Measurements from ENCODE around the gene SEC23B.
"Not testable (repeated sequence)": the region's sequence is repeated elsewhere in the genome, so short reads cannot be mapped to it uniquely, and the experiment has no call there.

Gene SEC23B

DNA sequence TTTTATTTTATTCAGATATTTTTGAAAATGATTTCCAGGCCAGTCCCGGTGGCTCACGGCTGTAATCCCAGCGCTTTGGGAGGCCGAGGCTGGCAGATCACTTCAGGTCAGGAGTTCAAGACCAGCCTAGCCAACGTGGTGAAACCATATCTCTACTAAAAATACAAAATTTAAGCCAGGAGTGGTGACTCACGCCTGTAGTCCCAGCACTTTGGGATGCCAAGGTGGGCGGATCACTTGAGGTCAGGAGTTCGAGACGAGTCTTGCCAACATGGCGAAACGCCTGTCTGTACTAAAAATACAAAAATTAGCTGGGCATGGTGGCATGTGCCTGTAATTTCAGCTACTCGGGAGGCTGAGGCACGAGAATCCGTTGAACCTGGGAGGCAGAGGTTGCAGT, 19.0 kb downstream of the SEC23B start:
- not testable (repeated sequence) for DNase-seq (ENCODE audit: low read depth)

DNA sequence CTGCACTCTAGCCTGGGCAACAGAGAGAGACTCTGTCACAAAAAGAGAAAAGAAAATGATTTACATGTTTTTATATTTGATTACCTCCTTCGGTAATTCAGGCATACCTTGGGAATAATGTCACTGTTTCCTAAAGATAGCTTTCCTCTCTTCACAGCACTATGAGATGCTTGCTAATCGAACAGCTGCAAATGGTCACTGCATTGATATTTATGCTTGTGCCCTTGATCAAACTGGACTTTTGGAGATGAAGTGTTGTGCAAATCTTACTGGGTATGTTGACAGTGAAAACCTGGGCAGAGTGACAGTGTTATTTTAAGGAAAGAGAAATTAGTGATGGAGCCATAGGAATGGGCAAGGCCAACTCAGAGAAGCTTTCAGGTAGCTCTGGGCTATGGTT, 19.6 kb downstream of the SEC23B start:
- no peak for DNase-seq (ENCODE audit: low read depth)

DNA sequence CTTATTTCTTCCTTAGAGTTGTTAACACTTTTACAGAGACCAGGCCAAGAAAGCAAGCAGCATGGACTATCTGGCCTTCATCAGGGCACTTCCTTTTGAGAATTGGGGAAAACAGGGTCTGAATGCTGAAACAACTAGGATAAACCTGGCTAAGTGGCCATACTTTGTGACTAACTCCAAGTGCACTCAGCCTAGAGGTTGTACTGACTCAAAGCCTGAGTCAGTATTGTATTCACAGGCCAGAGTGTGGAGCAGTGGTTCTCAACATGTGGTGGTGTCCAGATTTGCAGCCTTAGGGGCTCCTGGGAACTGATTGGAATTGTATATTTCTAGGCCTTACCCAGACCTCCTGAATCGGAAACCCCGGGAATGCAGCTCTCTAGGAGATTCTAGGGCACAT, 20.1 kb downstream of the SEC23B start:
- no peak for DNase-seq (ENCODE audit: low read depth)

DNA sequence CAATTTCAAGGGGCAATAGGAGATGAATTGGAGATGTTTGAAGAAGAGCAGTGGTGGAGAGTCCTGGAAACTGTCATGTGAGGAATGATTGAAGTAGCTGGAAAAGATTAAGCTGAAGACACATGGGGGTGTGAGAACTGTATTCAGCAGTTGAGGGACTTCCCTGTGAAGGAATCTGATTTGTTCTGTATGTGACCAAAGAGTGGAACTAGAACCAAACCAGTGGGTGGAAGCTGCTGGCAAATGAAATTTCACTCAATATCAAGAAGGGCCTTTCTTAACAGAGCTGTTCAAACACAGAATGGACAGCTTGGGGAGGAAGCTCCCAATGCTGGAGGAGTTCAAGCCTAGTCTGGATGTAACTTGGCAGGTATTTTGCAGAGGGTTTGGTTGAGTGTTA, 21.3 kb downstream of the SEC23B start:
- DNase-seq (ENCODE audit: low read depth), result no peak

DNA sequence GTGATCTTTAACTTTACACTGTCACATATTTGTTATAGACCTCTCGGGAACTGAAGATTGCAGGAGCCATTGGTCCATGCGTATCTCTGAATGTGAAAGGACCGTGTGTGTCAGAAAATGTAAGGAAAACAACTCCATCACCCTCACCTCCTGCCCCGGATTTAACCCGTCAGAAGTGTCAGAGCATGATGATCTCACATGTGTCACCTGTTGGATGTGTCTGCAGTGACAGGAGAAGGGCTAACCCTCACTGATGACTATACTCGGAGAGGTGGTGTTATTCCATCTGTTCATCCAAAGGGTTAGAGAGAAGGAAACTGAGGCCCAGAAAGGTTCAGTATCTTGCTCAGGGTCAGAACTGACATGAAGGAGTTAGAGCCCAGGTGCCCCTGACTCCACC, 24.9 kb downstream of the SEC23B start:
- DNase-seq (ENCODE audit: low read depth), result no peak

DNA sequence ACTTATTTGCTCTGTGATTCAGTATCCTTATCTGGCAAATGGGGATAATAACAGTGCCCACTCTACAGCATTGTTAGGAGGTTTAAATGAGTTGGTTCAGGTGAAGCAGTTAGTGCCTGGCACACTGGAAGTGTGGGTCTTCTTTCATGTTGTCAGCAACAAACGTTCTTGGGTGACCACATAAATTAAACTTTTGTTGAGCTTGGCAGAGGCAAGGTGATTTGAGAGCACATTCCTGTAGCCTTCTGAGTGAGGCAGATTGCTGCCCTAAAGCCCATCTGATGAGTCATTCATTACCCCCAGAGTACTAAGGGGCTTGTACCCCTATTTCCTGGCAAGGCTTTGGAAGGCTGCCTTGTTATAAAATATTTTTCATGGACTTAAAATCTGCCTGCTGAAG, 25.8 kb downstream of the SEC23B start:
- DNase-seq (ENCODE audit: low read depth), result no peak

DNA sequence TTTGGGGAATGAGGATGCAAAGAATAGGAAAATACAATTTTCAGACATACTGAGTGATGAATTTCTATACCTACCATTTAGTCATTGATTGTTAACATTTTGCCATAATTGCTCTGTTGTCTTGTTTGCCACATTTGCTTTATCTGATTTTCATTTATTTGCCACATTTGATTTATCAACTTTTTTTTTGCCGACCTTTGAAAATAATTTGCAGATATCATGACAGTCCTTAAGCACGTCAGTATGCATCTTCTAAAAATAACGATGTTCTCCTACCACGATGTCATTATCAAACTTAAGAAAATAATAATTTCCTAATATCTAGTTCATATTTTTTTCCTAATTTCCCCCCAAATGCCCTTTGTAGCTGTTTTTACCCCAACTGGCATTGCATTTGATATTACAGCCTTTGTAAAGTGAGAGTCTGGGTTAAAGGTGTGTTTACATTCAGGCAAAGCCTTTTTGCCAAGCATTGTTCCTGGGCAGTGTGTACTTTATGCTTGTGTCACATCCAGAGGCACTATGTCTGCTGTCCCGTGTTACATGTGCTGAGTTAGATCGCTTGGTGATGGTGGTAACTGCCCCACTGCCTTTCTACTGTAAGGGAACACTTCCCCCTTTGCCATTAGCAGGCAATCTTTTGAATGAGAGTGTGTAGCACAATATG, 26.4 kb downstream of the SEC23B start:
- no peak for DNase-seq (ENCODE audit: low read depth)

DNA sequence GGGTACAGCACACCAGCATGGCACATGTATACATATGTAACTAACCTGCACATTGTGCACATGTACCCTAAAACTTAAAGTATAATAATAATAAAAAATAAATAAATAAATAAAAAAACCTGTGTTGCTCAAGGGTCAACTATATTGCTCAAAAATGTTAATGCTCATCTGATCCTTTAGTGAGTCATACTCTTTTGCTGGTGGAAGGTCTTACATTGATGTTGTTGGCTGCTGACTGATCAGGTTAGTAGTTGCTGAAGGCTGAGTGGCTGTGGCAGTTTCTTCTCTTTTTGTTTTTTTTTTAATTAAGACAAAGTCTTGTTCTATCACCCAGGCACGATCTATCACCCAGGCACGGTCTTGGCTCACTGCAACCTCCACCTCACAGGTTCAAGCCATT, 29.9 kb downstream of the SEC23B start:
- DNase-seq (ENCODE audit: low read depth), result no peak

DNA sequence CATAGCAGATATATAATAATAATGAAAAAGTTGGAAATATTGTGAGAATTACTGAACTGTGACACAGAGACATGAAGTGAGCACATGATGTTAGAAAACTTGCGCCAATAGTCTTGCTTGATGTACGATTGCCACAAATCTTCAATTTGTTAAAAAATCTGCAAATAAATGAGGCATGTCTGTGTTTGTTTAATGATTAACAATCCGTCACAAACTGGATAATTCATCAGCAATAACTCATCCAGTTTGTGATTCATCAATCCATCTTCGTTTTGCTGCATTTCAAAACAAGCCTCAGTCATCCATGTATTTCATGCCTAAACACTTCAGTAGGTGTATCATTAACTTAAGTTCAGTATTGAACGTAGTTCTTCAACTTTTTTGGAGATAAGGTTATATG, 34.0 kb downstream of the SEC23B start:
- no peak for DNase-seq (ENCODE audit: low read depth)

DNA sequence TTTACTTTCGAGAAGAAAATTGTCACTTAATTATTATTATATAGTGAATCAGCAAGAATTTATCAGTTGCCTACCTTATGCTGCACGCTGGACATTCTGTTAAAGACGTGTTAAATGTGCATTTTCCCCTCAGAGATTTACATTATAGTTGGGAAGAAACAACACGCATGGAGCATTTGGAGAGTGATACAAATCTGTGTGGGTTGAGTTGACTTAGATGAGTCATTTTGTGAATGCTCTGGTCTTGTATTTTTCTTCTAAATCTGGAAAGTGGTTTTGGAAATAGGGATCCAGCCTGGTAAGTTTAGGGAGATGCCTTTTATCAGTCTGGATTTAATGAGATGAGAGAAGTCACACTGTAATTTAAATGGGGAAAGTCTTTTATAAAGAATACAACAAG, 35.5 kb downstream of the SEC23B start:
- no peak for DNase-seq (ENCODE audit: low read depth)

DNA sequence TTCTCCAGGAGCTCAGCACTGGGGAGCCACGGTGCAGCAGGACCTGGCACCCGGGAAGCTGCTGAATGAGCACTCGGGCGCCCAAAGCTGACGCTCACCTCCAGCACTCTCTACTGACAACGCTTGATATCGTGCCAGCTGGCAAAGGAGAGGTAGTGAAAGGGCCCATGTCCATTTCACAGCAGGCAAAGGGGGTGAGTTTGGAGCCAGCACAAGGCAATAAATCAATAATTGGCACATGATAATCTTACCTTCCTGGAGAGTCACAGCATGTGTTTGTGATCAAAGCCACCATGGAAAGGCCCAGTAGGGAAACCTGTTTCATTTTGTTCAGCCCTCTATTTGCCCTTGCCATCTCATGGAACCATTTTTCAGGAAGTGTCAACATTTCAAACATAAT, 36.2 kb downstream of the SEC23B start:
- no peak for DNase-seq (ENCODE audit: low read depth)

DNA sequence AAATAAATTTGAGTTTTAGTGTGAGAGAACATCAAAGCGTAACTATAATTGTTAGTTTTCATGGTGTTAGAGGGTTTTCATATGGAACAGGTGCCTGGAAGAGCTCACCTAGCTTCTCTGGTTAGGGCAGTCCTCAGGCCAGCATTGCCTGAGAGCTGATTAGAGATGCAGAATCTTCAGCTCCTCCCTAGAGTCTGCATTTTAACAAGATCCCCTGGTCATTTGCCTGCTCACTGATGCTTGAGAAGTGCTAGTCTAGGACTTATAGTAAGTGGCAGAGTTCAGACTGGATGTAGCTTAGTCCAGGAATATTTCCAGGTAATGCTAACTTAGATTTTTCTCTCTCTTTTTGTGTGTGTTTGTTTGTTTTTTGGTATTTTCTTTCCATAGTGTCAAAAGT, 37.8 kb downstream of the SEC23B start:
- DNase-seq (ENCODE audit: low read depth), result no peak

DNA sequence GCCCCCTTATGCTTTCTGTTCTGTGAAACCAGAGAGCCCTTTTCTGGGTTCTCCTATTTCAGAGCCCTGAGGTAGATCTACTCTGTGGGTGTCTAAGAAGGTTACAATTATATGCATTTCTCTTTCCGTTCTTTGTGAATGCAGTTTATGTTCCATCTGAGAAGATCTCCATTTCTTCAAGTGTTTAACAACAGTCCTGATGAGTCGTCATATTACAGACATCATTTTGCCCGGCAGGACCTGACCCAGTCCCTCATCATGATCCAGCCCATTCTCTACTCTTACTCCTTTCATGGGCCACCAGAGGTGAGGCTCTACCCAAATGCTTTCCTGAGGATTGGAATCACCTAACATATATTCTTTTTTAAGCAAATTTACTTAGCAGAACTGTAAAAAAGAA, 40.7 kb downstream of the SEC23B start:
- DNase-seq (ENCODE audit: low read depth), result no peak

DNA sequence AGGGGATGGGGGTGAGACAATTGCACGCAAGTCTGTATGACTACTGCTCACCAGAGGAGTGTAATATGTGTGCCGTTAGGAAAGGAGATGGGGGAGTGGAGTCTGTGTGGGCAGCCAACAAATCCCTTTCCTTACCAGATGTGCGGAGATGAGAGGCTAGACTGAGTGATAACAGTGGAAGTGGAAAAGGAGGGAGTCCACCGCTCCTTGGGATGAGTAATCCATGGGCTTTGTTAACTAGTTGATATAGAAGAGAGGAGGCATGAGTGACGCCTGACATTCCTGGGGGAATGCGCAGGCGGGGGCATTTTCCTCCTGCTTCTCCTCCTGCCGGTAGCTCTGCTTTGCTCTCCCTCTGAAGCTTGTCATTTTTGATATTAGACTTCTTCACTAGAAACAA, 46.0 kb downstream of the SEC23B start:
- no peak for DNase-seq (ENCODE audit: low read depth)

DNA sequence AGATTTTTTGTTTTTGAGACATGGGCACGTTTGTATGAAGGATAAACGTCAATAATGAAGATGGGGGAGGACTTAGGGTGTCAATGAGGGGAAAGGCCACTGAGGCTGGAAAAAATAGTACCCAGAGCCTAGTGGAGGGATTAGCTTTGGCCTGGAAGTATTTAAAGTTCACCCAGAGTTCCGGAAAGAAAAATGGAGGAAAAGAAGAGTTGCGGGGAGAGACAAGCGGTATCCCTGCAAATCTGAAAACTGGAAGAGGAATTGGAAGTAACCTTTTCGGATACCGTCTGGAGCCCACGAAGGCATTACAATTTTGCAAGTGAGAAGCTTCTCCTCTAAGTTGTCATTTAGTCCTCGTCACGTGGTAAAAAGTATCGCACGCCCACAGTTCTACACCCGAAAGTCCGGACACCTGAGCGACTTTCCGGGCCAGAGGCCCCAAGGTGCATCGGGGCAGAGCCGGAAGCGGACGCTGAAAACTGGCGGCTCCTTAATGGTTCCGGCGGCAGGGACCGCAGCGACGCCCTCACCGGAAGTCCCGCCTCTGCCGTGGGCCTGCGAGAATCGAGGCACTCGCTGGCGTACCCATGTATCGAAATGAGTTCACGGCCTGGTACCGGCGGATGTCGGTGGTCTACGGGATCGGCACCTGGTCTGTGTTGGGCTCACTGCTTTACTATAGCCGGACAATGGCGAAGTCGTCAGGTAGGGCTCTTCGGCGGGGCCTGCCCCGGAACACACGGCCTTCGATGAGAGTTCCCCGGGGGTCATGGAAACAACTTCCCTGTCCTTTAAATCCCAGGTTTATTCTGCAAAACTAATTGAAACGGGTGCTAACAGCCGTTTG, 59.4 kb downstream of the SEC23B start, which contains the start of gene SMIM26:
SMIM26 (plus strand) TSS at position 541 of the 847 bp plus-strand sequence; CDS start at position 588, 47 bp downstream.
- DNase-seq (ENCODE audit: low read depth), result peak; percentile 90

DNA sequence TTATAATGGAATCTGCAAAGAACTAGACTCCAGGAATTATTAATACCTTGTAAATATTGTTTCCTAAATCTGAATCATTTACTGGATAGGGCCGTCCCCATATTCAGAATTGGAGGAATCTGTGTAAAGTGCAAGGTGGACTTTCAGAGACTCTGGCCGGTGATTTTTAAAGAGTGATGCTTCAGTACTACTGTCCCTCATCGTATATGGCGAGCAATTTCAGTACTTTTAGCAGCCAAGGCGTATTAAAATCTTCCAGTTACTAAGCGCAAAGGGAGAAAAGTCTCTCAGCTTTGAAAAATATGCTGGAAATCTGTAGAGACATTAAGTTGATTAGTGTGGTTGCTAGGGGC, 60.0 kb downstream of the SEC23B start:
- DNase-seq (ENCODE audit: low read depth), result no peak

DNA sequence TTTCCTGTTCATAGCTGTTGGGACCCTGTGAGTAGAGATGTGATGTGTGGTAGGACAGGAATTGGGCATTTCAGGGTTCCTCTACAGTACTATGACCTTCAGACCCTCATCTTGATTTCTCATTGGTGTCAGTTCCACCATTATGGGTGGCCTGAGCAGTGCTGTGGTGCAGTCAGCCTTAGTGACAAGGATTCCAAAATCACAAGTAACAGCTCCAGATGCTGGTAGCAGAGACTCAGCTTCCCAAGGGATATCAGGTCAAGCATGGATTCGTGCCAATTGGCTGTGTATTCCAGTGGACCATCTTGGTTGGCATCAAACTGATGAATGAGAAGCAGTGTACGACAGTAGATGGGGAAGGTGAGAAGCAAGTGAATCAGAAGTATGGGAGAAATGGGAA, 63.3 kb downstream of the SEC23B start:
- no peak for DNase-seq (ENCODE audit: low read depth)

DNA sequence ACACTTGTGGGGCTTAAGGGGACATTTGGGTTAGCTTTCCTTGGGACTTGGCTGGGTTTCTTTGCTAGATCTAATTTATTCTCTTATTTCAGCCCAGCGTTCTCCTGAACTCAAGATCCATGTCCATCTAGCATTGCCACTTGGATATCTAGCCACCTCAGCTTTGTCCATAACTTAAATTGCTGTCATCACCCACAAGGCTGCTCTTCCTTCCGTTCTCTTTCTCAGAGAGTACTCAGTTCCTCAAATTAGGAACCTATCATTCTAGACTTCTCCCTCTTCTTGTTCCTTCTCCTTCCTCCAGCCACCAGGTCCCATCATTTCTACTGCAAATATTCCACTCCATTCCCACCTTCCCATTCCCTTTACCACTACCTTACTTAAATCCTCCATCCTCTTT, 63.8 kb downstream of the SEC23B start:
- DNase-seq (ENCODE audit: low read depth), result no peak

DNA sequence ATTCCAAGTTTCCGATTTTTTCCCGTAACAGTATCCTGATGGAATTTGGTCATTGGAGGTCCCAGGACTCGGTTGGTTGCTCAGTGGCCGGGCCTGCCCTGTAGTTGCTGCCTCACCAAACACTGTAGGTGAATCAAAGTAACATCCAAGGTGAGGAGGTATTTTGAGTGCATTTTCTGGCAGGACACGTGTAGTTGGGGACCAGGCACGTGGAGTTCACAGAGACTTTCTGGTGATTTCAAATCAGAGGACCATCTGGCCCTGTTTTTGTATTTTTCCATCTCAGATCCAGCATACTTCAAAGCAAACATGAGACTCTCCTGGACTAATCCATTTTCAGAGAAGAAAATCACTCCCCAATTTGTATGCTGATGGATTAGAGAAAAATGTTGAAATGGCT, 70.2 kb downstream of the SEC23B start:
- DNase-seq (ENCODE audit: low read depth), result no peak

DNA sequence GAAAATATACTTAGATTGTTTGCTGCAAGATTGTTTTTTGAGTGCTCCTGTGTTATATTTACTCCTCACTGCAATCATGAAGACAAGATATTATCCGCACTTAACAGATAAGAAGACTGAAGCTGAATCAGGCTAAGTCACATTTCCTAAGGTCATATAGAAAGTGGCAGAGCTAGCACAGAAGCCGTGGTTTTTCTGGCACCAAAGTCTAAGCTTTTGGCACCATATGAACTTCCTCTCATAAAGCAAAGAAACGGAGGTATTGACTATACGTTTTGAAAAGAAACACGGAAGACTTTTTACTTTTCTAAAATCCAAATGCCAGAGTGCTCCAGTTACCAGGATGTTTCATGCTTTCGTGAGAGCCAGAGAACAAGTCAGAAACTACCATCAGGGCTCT, 70.8 kb downstream of the SEC23B start:
- DNase-seq (ENCODE audit: low read depth), result no peak

DNA sequence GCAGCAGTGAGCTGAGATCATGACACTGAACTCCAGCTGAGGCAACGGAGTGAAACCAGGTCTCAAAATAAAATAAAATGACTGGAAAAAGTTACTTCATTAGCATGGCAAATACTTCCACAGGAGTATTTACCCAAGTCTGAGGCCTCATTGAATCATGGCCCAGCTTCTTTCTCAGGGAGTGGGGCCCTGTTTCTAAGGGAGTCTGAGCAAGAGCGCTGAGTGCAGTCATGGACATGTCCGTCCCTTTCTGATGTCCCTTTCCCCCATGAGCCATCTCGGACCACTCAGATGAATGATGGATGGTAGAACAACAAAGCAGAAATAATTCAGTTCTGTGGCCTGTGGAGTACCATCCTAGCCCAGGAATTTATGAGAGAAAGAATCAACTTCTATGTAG, 72.3 kb downstream of the SEC23B start:
- DNase-seq (ENCODE audit: low read depth), result no peak

DNA sequence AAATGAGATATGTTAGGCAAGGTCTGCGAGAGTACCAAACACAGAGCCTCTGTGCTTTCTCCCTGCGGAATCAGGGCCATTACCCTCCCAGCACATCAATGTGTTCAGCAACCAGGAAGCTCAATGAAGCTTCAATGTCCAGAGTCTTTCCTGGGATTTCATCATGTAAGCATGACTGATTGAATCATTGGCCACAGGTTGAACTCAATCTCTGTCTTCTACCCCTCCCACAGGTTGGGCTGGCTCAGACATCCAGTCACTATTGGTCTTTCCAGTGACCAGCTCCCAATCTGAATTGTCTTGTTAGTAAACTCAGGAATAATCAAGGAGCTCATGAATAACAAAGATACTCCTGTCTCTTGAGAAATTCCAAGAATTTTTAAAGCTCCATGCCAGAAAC, 77.4 kb downstream of the SEC23B start:
- DNase-seq (ENCODE audit: low read depth), result no peak

DNA sequence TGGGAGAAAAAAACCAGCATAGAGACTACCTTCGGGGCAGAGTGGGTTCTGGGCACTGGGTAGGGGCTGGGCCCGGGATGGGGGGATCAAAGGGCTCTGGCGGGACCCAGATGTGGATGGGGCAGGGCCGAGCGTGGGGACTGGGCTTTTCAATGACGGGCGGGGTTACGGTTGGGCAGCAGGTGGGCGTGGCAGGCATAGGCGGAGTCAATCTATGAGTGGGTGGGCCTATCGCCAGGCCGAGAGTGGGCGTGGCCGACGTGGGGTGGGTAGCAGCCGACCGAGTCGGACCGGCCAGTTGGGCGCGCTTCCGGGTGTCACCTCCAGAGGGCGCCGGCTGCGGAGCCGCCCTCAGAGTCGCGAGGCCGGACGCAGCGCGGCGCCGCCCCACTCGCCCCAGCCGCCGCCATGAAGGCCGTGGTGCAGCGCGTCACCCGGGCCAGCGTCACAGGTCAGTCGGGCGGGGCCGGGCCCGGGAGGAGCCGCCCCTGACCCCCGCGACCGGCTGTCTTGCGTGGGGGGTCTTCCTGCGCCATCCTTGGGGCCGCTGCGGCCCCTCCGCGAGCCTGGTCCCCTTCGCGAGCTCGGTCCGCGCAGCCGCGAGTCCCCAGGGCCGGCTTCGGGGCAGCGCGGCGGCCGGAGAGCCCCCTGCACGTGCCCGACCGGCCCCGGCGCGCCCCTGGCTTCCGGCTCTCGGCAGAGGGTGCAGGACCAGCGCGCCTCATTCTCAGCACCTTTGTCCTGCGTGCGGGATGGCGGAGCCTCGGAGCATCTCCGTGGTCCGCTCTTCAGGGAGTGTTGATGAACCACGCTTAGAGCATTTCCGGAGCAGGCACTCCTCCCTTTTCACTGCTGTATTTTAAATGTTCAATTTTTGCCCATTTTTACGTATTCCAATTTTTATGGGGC, 80.2 kb downstream of the SEC23B start, which contains the start of gene DTD1:
DTD1 (plus strand) TSS at position 390 of the 909 bp plus-strand sequence; CDS start at position 409, 19 bp downstream.
- peak; percentile 68 for DNase-seq (ENCODE audit: low read depth)

All from stimulated activated CD4-positive, alpha-beta T cell treated with anti-CD3 and anti-CD28 coated beads, Interleukin-2, amount 100 ng/mL, for 4 hours (primary cell).